Left ventricle myocardium inferior (tissue), 1 donor: ENCODE measurements around the gene TNPO1. TPM values are rescaled to one million over a fixed set of nuclear protein-coding genes. Genes with fewer than 3 reads are reported as not detected.

Experiments
- DNase-seq: peaks from one replicate; pipeline ENCODE4 v3.0.0-alpha.2; 2020
- H3K27ac ChIP-seq: fragments of 200-600 bp; replicated peaks from 2 replicates; pipeline ENCODE4 v1.8.0; 2021
- H3K27me3 ChIP-seq: fragments of 200-600 bp; 2 replicates; pipeline ENCODE4 v1.8.0; 2021; ENCODE audit warnings: low read depth
- H3K36me3 ChIP-seq: fragments of 200-600 bp; 2 replicates; pipeline ENCODE4 v1.8.0; 2021
- H3K4me1 ChIP-seq: fragments of 200-600 bp; 2 replicates; pipeline ENCODE4 v1.8.0; 2021
- H3K4me3 ChIP-seq: fragments of 200-600 bp; 2 replicates; pipeline ENCODE4 v1.8.0; 2021; ENCODE audit warnings: mild to moderate bottlenecking, moderate library complexity
- H3K9me3 ChIP-seq: fragments of 200-600 bp; replicated peaks from 2 replicates; pipeline ENCODE4 v1.8.0; 2021
- intact Hi-C: fragments of 100-400 bp; cut with micrococcal nuclease; formaldehyde crosslinking; loops from one replicate; pipeline ENCODE4 v1.11.0; 2022
- total RNA-seq: library from RNA; stranded (reverse); fragmentation: NEBNext Ultra II Directional; extraction: Animal tissue kit (Norgen Biotek cat#: 25700); gene quantifications from one replicate; pipeline ENCODE4 v1.2.1, GENCODE V29; 2021
- TF ChIP-seq, protein P1 (sequence below): fragments of 200-600 bp; IDR thresholded peaks from 2 replicates; pipeline ENCODE4 v1.8.0; 2021; ENCODE audit warnings: antibody characterized with exemption, mild to moderate bottlenecking, borderline replicate concordance
- donor health status: DM: no; HTN: yes; CAD: no; lungs with severe emphysema.

Gene TNPO1
- total RNA-seq, 1 donor from 2014 or later, result 69.8 TPM

DNA sequence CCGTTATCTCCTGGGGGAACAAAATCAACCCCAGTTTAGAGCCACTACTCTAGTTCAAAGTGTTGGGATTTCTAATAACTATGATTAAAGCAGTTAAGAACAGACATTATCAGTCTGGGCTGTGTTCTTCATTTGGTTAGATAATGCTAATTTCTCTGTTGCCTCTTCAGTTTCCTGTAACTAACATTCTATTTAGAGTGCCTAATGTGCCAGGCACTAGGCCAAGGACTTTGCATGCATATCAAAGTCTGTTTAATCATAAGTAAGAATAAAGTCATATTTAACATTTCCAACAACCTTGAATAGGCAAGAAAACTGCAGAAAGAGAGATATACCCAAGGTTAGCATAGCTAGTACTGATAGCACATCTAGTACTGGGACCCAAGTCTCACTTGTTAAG, 68.4 kb downstream of the TNPO1 start:
- no peaks in the 10 kb centered on the region for H3K9me3 ChIP-seq
- H3K36me3 ChIP-seq, result peaks cover 100% of the 10 kb centered on the region
- no peak overlapping the region for H3K4me3 ChIP-seq
- DNase-seq, result no peak
- H3K27ac ChIP-seq, result no peak overlapping the region
- peaks cover 10% of the 10 kb centered on the region for H3K4me1 ChIP-seq
- TF ChIP-seq, protein P1, sequence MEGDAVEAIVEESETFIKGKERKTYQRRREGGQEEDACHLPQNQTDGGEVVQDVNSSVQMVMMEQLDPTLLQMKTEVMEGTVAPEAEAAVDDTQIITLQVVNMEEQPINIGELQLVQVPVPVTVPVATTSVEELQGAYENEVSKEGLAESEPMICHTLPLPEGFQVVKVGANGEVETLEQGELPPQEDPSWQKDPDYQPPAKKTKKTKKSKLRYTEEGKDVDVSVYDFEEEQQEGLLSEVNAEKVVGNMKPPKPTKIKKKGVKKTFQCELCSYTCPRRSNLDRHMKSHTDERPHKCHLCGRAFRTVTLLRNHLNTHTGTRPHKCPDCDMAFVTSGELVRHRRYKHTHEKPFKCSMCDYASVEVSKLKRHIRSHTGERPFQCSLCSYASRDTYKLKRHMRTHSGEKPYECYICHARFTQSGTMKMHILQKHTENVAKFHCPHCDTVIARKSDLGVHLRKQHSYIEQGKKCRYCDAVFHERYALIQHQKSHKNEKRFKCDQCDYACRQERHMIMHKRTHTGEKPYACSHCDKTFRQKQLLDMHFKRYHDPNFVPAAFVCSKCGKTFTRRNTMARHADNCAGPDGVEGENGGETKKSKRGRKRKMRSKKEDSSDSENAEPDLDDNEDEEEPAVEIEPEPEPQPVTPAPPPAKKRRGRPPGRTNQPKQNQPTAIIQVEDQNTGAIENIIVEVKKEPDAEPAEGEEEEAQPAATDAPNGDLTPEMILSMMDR, result no peak
- intact Hi-C loops, result no loop called here
- no peaks in the 10 kb centered on the region for H3K27me3 ChIP-seq

DNA sequence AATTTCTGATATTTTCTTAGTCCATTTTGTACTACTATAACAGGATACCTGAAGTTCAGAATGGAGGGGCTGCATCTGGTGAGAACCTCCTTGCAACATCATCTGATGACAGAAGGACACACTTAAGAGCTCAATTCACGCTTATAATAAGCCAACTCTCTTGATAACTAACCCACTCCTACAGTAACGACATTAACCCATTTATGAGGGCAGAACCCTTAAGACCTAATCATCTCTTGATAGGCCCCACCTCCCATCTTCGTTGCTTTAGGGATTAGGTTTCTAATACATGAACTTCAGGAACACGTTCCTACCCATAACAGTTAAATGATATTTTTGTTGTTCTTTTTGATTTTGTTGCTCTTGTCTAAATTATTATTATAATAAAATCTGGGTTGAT, 69.4 kb downstream of the TNPO1 start:
- no peak overlapping the region for H3K4me3 ChIP-seq
- no peak for DNase-seq
- TF ChIP-seq, protein P1, result no peak
- peaks cover 10% of the 10 kb centered on the region for H3K4me1 ChIP-seq
- intact Hi-C loops, result no loop called here
- peaks cover 100% of the 10 kb centered on the region for H3K36me3 ChIP-seq
- H3K27ac ChIP-seq, result no peak overlapping the region
- no peaks in the 10 kb centered on the region for H3K9me3 ChIP-seq
- no peaks in the 10 kb centered on the region for H3K27me3 ChIP-seq

DNA sequence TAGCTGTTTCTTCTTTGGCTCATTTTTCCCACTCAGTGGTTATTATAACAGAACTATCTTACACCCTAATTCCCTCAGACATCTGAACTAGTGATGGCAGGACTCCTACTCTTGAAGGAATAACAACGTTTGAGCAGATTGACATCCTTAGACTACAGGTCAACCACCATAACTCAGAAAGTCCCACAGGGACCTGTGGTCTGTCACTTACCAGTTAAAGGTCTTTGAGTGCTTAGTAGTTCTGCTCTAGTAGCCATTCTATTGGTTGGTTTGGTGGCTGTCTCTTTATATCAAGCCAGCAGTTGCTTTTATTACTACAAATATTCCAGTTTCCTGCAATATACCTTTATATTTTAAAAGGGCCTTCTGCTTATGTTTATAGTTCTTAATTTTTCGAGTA, 72.1 kb downstream of the TNPO1 start:
- no peaks in the 10 kb centered on the region for H3K9me3 ChIP-seq
- H3K4me1 ChIP-seq, result peaks cover 10% of the 10 kb centered on the region
- H3K4me3 ChIP-seq, result no peak overlapping the region
- H3K27me3 ChIP-seq, result no peaks in the 10 kb centered on the region
- intact Hi-C loops, result no loop called here
- no peak for DNase-seq
- peaks cover 100% of the 10 kb centered on the region for H3K36me3 ChIP-seq
- TF ChIP-seq, protein P1, result no peak
- H3K27ac ChIP-seq, result no peak overlapping the region

DNA sequence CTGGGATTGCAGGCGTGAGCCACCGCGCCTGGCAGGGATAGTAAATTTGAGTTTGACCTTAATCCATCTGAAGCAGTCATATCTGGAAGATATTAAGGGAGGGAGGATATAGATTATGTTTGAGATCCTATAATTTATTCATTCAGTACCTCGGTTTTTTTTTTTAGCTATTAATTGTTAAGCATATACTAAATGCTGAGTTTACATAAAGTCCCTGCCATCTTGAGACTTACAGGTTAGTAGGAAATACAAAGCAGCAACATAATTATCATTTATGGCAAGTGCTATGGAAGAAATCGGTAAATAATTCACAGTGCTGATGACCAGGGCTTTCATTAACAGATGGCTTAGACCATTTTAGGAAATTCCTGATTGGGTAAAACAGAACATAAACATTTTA, 72.9 kb downstream of the TNPO1 start:
- Histone ChIP-seq H3K36me3 (peaks cover 100% of the 10 kb centered on the region), H3K9me3 (no peaks in the 10 kb centered on the region), H3K4me1 (peaks cover 9% of the 10 kb centered on the region), H3K27ac (no peak overlapping the region), H3K4me3 (no peak overlapping the region), H3K27me3 (no peaks in the 10 kb centered on the region)
- TF ChIP-seq, protein P1, result no peak
- intact Hi-C loops, result no loop called here
- no peak for DNase-seq

DNA sequence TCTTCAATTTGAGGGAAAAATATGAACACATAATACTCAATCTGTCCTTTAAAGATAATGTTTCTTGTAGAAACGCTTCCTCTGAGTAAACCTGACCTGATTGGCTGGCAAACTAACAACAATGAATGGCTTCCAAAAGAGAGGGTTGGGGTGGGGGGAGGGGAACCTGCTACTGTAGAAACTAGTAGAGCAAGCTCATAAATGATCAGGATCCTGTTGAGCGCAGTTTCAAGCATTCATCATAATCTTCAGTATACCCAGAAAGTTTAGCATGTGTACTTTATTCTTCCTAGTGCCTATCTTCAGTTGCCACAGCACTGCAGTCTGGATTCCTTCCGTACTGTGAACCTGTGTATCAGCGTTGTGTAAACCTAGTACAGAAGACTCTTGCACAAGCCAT, 76.4 kb downstream of the TNPO1 start:
- Histone ChIP-seq H3K36me3 (peaks cover 100% of the 10 kb centered on the region), H3K27ac (no peak overlapping the region), H3K27me3 (no peaks in the 10 kb centered on the region), H3K4me3 (no peak overlapping the region), H3K9me3 (no peaks in the 10 kb centered on the region), H3K4me1 (no peaks in the 10 kb centered on the region)
- intact Hi-C loops, result no loop called here
- DNase-seq, result no peak
- TF ChIP-seq, protein P1, result no peak

DNA sequence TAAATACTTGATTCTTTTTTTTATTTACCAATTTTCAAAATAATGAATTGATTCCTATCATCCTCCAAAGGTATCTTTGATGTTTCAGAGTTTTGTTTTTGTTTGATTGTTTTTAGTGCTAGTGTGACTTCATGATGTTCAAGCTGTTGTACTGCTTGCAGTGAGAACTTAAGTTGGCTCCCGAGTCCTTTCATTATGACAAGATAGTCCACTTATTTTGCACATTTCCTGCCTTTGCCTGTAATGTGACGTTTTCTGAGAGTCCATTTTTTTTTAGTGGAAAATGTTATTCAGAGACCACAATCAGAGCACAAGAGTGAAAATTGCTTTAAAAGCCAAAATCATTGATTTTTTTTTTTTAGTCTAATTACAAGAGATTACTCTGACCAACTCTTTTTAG, 79.3 kb downstream of the TNPO1 start:
- H3K36me3 ChIP-seq, result peaks cover 91% of the 10 kb centered on the region
- no peaks in the 10 kb centered on the region for H3K9me3 ChIP-seq
- no peaks in the 10 kb centered on the region for H3K4me1 ChIP-seq
- no peaks in the 10 kb centered on the region for H3K27me3 ChIP-seq
- intact Hi-C loops, result no loop called here
- H3K4me3 ChIP-seq, result no peak overlapping the region
- no peak for DNase-seq
- no peak overlapping the region for H3K27ac ChIP-seq
- TF ChIP-seq, protein P1, result no peak
